Measurements from ENCODE around the gene DCAF10.

Gene DCAF10

DNA sequence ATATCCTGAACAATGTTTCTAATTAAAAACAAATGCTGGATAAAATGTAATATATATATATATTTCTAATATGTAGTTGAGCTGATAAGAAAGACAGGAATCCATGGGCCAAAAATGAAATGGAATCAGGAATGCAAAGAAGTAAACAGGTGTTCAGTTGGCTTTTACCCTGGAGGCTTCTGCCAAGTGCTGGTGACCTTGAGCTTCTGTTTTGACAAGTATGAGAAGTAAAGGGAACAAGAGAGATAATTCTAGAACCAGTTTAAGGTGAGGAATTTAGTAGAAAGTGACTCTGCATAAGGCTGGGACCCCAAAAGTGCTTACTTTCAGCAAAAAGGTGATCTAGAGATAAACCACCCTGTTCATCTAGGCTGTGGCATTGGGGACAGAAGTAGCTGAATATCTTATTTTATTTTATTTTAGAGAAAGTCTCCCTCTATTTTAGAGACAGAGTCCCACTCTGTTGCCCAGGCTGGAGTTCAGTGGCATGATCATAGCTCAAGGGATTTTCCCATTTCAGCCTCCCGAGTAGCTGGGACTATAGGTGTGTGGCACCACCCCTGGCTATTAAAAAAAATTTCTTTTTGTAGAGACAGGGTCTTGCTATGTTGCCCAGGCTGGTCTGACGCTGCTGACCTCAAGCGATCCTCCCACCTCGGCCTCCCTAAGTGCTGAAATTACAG lies 27.0 kb downstream of the DCAF10 start:
- H3K9me3 ChIP-seq (ENCODE audit: low read depth, low read length), result no peaks in the 10 kb centered on the region
- H3K36me3 ChIP-seq (ENCODE audit: insufficient read depth, low read length), result peaks cover 45% of the 10 kb centered on the region
- no peak overlapping the region for H3K9ac ChIP-seq (ENCODE audit: insufficient read length)
- TF ChIP-seq FOXP2 (optimal IDR thresholded peaks at IDR 0.05; ENCODE audit: control extremely low read depth, extremely low read length, insufficient read depth) (no peak), EZH2 (IDR thresholded peaks at IDR 0.05) (no peak), POLR2AphosphoS5 (IDR thresholded peaks at IDR 0.05; ENCODE audit: borderline replicate concordance, low read depth, low read length) (no peak)
- no peak overlapping the region for H3K4me3 ChIP-seq
- no peak for DNase-seq (ENCODE audit: low read depth, low spot score)
- H3K27ac ChIP-seq, result no peak overlapping the region

DNA sequence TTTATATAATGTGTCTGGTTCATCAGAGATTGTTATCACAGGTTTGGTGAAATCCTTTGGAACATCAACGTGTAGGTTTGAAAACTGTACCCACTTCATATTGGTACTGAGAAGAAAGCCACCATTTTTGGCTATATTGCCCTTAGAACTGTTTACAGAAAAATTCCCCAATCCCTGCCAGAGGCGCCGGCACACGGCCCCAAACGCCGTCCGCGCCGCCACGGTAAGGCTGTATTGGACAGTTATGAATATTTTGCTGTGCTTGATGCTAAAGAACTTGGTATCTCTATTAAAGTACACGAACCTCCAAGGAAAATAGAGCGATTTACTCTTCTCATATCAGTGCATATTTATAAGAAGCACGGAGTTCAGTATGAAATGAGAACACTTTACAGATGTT lies 35.2 kb downstream of the DCAF10 start:
- Histone ChIP-seq H3K27ac (no peak overlapping the region), H3K36me3 (ENCODE audit: insufficient read depth, low read length) (no peaks in the 10 kb centered on the region), H3K9me3 (ENCODE audit: low read depth, low read length) (no peaks in the 10 kb centered on the region), H3K4me3 (no peak overlapping the region), H3K9ac (ENCODE audit: insufficient read length) (no peak overlapping the region)
- DNase-seq (ENCODE audit: low read depth, low spot score), result no peak
- TF ChIP-seq POLR2AphosphoS5 (IDR thresholded peaks at IDR 0.05; ENCODE audit: borderline replicate concordance, low read depth, low read length) (no peak), EZH2 (IDR thresholded peaks at IDR 0.05) (no peak), FOXP2 (optimal IDR thresholded peaks at IDR 0.05; ENCODE audit: control extremely low read depth, extremely low read length, insufficient read depth) (no peak)

- TF ChIP-seq EZH2 (IDR thresholded peaks at IDR 0.05) (no peak), POLR2AphosphoS5 (IDR thresholded peaks at IDR 0.05; ENCODE audit: borderline replicate concordance, low read depth, low read length) (no peak), FOXP2 (optimal IDR thresholded peaks at IDR 0.05; ENCODE audit: control extremely low read depth, extremely low read length, insufficient read depth) (no peak)
- no peak for DNase-seq (ENCODE audit: low read depth, low spot score)
- Histone ChIP-seq H3K27ac (no peak overlapping the region), H3K9ac (ENCODE audit: insufficient read length) (no peak overlapping the region), H3K4me3 (no peak overlapping the region), H3K36me3 (ENCODE audit: insufficient read depth, low read length) (no peaks in the 10 kb centered on the region), H3K9me3 (ENCODE audit: low read depth, low read length) (no peaks in the 10 kb centered on the region)
These were observed 35.8 kb downstream of the DCAF10 start for GRCh38 chr9:37836386-37836785.

DNA sequence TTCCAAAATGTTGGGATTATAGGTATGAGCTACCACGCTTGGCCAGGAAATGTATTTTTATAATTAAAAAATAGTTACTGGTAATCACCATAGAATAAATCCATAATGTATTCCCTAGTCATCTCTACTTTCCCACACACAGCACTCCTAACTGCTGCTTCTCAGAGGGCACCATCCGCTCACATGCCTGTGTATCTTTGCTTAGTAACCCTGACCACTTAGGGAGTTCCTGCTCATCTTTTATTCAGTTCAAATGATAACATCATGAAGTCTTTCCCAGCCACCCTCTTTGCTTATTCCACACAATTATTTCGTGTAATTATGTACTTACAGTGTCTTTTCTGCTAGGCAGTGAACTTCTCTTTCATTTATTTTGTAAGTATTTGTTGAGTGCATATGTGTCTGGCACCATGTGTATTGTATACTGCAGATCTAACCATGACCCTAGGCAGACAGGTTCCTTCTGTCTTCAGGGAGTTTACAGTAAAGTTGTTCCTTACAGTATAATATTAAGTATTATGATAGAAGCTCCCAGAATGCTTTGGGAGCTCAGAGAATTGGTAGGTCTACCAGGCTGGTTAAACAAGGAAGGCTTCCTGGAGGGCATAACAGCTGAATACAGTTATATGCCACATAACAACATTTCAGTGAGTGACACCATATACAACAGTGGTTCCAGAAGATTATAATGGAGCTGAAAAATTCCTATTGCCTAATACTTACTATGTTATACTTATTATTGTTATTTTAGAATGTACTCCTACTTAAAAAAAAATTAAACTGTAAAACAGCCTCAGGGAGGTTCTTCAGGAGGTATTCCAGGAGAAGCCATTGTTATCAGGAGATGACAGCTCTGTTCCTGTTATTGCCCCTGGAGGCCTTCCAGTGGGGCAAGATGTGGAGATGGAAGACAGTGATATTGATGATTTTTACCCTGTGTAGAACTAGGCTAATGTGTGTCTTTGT lies 39.2 kb downstream of the DCAF10 start:
- peaks cover 15% of the 10 kb centered on the region for H3K36me3 ChIP-seq (ENCODE audit: insufficient read depth, low read length)
- H3K9me3 ChIP-seq (ENCODE audit: low read depth, low read length), result no peaks in the 10 kb centered on the region
- TF ChIP-seq EZH2 (IDR thresholded peaks at IDR 0.05) (no peak), FOXP2 (optimal IDR thresholded peaks at IDR 0.05; ENCODE audit: control extremely low read depth, extremely low read length, insufficient read depth) (no peak), POLR2AphosphoS5 (IDR thresholded peaks at IDR 0.05; ENCODE audit: borderline replicate concordance, low read depth, low read length) (no peak)
- H3K9ac ChIP-seq (ENCODE audit: insufficient read length), result no peak overlapping the region
- H3K4me3 ChIP-seq, result no peak overlapping the region
- DNase-seq (ENCODE audit: low read depth, low spot score), result no peak
- H3K27ac ChIP-seq, result no peak overlapping the region

DNA sequence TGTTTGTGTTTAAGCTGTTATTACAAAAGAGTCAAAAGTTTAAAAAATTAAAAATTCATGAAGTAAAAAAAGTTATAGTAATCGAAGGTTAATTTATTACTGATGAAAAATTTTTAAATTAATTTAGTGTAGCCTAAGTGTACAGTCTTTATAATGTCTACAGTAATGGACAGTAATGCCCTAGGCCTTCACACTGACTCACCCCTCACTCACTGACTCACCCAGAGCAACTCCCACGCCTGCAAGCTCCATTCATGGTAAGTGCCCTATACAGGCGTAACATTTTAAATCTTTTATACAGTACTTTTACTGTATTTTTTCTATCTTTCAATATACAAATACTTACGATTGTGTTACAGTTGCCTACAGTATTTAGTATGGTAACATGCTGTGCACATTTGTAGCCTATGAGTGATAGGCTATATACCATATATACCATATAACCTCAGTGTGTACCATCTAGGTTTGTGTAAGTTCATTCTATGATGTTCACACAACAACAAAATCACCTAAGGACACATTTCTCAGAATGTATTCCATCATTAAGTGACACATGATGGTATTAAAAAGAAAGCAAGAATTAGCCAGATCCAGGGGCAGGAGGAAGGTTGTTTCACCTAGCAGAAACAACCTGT lies 40.1 kb downstream of the DCAF10 start:
- TF ChIP-seq POLR2AphosphoS5 (IDR thresholded peaks at IDR 0.05; ENCODE audit: borderline replicate concordance, low read depth, low read length) (no peak), FOXP2 (optimal IDR thresholded peaks at IDR 0.05; ENCODE audit: control extremely low read depth, extremely low read length, insufficient read depth) (no peak), EZH2 (IDR thresholded peaks at IDR 0.05) (no peak)

GRCh38 chr9:37852222-37852621 lies 51.6 kb downstream of the DCAF10 start:
- no peak for DNase-seq (ENCODE audit: low read depth, low spot score)
- no peak overlapping the region for H3K9ac ChIP-seq (ENCODE audit: insufficient read length)
- no peak overlapping the region for H3K27ac ChIP-seq
- H3K36me3 ChIP-seq (ENCODE audit: insufficient read depth, low read length), result peaks cover 25% of the 10 kb centered on the region
- H3K9me3 ChIP-seq (ENCODE audit: low read depth, low read length), result no peaks in the 10 kb centered on the region
- no peak overlapping the region for H3K4me3 ChIP-seq
- TF ChIP-seq FOXP2 (optimal IDR thresholded peaks at IDR 0.05; ENCODE audit: control extremely low read depth, extremely low read length, insufficient read depth), result no peak
- no peak for TF ChIP-seq POLR2AphosphoS5 (IDR thresholded peaks at IDR 0.05; ENCODE audit: borderline replicate concordance, low read depth, low read length)
- no peak for TF ChIP-seq EZH2 (IDR thresholded peaks at IDR 0.05)

More for the DNA sequence above, 40.1 kb downstream of the DCAF10 start:
- no peak for DNase-seq (ENCODE audit: low read depth, low spot score)
- H3K4me3 ChIP-seq, result no peak overlapping the region
- H3K27ac ChIP-seq, result no peak overlapping the region
- no peak overlapping the region for H3K9ac ChIP-seq (ENCODE audit: insufficient read length)
- no peaks in the 10 kb centered on the region for H3K9me3 ChIP-seq (ENCODE audit: low read depth, low read length)
- H3K36me3 ChIP-seq (ENCODE audit: insufficient read depth, low read length), result peaks cover 19% of the 10 kb centered on the region

GRCh38 chr9:37856551-37856950 lies 56.0 kb downstream of the DCAF10 start:
- Histone ChIP-seq H3K9ac (ENCODE audit: insufficient read length) (no peak overlapping the region), H3K27ac (no peak overlapping the region), H3K4me3 (no peak overlapping the region), H3K36me3 (ENCODE audit: insufficient read depth, low read length) (peaks cover 51% of the 10 kb centered on the region), H3K9me3 (ENCODE audit: low read depth, low read length) (no peaks in the 10 kb centered on the region)
- no peak for DNase-seq (ENCODE audit: low read depth, low spot score)
- no peak for TF ChIP-seq EZH2 (IDR thresholded peaks at IDR 0.05)
- TF ChIP-seq POLR2AphosphoS5 (IDR thresholded peaks at IDR 0.05; ENCODE audit: borderline replicate concordance, low read depth, low read length), result no peak
- no peak for TF ChIP-seq FOXP2 (optimal IDR thresholded peaks at IDR 0.05; ENCODE audit: control extremely low read depth, extremely low read length, insufficient read depth)

GRCh38 chr9:37859043-37859442 lies 58.4 kb downstream of the DCAF10 start:
- no peak for TF ChIP-seq POLR2AphosphoS5 (IDR thresholded peaks at IDR 0.05; ENCODE audit: borderline replicate concordance, low read depth, low read length)
- no peak for TF ChIP-seq EZH2 (IDR thresholded peaks at IDR 0.05)
- TF ChIP-seq FOXP2 (optimal IDR thresholded peaks at IDR 0.05; ENCODE audit: control extremely low read depth, extremely low read length, insufficient read depth), result no peak
- peaks cover 64% of the 10 kb centered on the region for H3K36me3 ChIP-seq (ENCODE audit: insufficient read depth, low read length)
- H3K9me3 ChIP-seq (ENCODE audit: low read depth, low read length), result no peaks in the 10 kb centered on the region
- no peak overlapping the region for H3K4me3 ChIP-seq
- no peak overlapping the region for H3K9ac ChIP-seq (ENCODE audit: insufficient read length)
- no peak overlapping the region for H3K27ac ChIP-seq
- DNase-seq (ENCODE audit: low read depth, low spot score), result no peak

All from SK-N-MC (cell line).